Activated naive CD4-positive, alpha-beta T cell treated with anti-CD3 and anti-CD28 coated beads for 36 hours (primary cell): ENCODE measurements around the gene RNF14. TPM values are rescaled to one million over a fixed set of nuclear protein-coding genes. Genes with fewer than 3 reads are reported as not detected.

Source experiments
- CTCF ChIA-PET: fragments of 350-600 bp; sonication (Branson Sonifier 250); formaldehyde crosslinking; loops from one replicate; lab custom pipeline; 2021; ENCODE audit warnings: antibody characterized with exemption; lab: Charles Lee
- DNase-seq: peaks from one replicate; pipeline ENCODE4 v3.0.0-alpha.2; 2020
- H3K27ac Mint-ChIP-seq: one replicate; pipeline ENCODE4 v1.8.0; 2021; ENCODE audit warnings: mild to moderate bottlenecking, mixed read lengths
- H3K27me3 Mint-ChIP-seq: one replicate; pipeline ENCODE4 v1.8.0; 2021; ENCODE audit warnings: low read depth, mixed read lengths
- H3K36me3 Mint-ChIP-seq: one replicate; pipeline ENCODE4 v1.8.0; 2021; ENCODE audit warnings: low read depth, mixed read lengths
- H3K4me1 Mint-ChIP-seq: one replicate; pipeline ENCODE4 v1.8.0; 2021; ENCODE audit warnings: low read depth, mixed read lengths
- H3K4me3 Mint-ChIP-seq: one replicate; pipeline ENCODE4 v1.8.0; 2021; ENCODE audit warnings: mild to moderate bottlenecking, moderate library complexity, mixed read lengths
- H3K9me3 Mint-ChIP-seq: one replicate; pipeline ENCODE4 v1.8.0; 2021; ENCODE audit warnings: mixed read lengths
- intact Hi-C: fragments of 100-400 bp; cut with micrococcal nuclease; formaldehyde crosslinking; loops from one replicate; pipeline ENCODE4 v1.15.1; 2023
- total RNA-seq, 2 experiments: library from RNA; stranded (reverse); gene quantifications; one replicate each; pipeline ENCODE4 v1.2.3, GENCODE V29; 2021

The RNF14 gene
- total RNA-seq, 2 experiments from 2014 or later: 29.8 to 35.6 TPM

DNA sequence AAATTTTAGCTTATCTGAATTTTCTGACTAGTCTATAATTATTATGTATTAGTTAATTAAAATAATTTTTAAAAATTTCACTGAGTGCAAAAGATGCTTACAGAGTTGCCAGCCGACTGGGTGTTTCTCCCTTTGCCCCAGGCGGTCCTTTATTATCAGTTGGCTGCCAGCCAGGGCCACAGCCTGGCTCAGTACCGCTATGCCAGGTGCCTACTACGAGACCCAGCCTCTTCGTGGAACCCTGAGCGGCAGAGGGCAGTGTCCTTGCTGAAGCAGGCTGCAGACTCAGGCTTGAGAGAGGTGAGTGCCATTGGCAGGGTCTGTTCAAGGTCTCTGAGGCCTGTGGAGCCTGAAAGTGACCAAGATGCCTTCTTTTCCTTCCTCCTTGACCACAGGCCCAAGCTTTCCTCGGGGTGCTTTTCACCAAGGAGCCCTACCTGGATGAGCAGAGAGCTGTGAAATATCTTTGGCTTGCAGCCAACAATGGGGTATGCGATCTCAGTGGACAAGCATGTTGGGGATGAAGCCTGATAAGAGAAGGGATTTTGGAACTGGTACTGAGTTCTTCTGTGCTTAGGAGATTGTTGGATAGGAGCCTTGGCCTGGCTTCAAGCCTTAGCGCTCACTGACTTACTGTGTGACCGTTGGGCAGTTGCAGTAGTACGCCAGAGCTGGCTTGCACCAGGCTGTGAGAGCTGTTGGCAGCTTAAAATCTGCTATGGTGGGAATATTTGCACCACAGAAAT is 34.6 kb upstream of the RNF14 start:
- Mint-ChIP-seq H3K4me3 (no peak overlapping the region), H3K9me3 (no peaks in the 10 kb centered on the region), H3K36me3 (peaks cover 27% of the 10 kb centered on the region), H3K27ac (no peak overlapping the region), H3K4me1 (no peaks in the 10 kb centered on the region), H3K27me3 (no peaks in the 10 kb centered on the region)
- intact Hi-C loops: no loop called here
- DNase-seq: no peak
- CTCF ChIA-PET: interaction anchor here (0.7 to 1.2 kb wide), 3 partner anchors 12 to 242 kb away, joined by 3 read pairs; no protein-coding TSS in a partner anchor

DNA sequence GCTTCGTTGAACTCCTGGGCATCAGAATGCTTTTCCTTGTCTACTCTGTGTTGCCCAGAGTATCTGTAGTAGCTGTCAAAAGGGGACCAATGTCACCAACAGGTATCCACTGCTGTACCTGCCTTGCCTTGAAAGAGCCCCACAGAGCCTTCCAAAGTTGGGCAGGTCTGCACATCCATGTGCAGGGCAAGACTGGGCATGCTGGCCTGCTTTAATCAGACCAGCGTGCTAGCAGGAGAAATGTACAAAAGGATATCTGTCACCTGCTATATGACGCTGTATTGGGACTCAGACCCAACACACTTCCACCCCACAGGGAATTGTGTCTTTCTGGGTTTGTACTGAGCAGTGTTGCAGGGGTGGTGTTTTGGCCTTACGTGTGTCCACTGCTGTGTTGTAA is 33.4 kb upstream of the RNF14 start:
- Mint-ChIP-seq H3K27me3 (no peaks in the 10 kb centered on the region), H3K36me3 (peaks cover 21% of the 10 kb centered on the region), H3K4me3 (no peak overlapping the region), H3K4me1 (no peaks in the 10 kb centered on the region), H3K27ac (peak overlapping the region; percentile 7), H3K9me3 (no peaks in the 10 kb centered on the region)
- CTCF ChIA-PET: no interaction called here
- intact Hi-C loops: no loop called here
- DNase-seq: no peak

GRCh38 chr5:141940695-141941271 is 28.1 kb upstream of the RNF14 start:
- peak overlapping the region; percentile 62 for H3K27ac Mint-ChIP-seq
- DNase-seq: no peak
- H3K27me3 Mint-ChIP-seq: no peaks in the 10 kb centered on the region
- CTCF ChIA-PET: interaction anchor here (1.3 to 3.5 kb wide), 3 partner anchors 20 to 62 kb away, joined by 5 to 18 read pairs (median 6); partner anchors contain the start of genes PCDH1 and RNF14
- H3K4me3 Mint-ChIP-seq: no peak overlapping the region
- intact Hi-C loops: no loop called here
- no peaks in the 10 kb centered on the region for H3K9me3 Mint-ChIP-seq
- H3K4me1 Mint-ChIP-seq: no peaks in the 10 kb centered on the region
- peaks cover 7% of the 10 kb centered on the region for H3K36me3 Mint-ChIP-seq

GRCh38 chr5:141941307-141941706 is 27.6 kb upstream of the RNF14 start:
- intact Hi-C loops: no loop called here
- DNase-seq: no peak
- CTCF ChIA-PET: interaction anchor here (1.3 to 3.5 kb wide), 2 partner anchors 19 to 63 kb away, joined by 5 to 18 read pairs; partner anchors contain the start of gene PCDH1
- no peaks in the 10 kb centered on the region for H3K9me3 Mint-ChIP-seq
- H3K36me3 Mint-ChIP-seq: peaks cover 5% of the 10 kb centered on the region
- no peak overlapping the region for H3K27ac Mint-ChIP-seq
- H3K4me3 Mint-ChIP-seq: no peak overlapping the region
- H3K27me3 Mint-ChIP-seq: no peaks in the 10 kb centered on the region
- H3K4me1 Mint-ChIP-seq: no peaks in the 10 kb centered on the region

DNA sequence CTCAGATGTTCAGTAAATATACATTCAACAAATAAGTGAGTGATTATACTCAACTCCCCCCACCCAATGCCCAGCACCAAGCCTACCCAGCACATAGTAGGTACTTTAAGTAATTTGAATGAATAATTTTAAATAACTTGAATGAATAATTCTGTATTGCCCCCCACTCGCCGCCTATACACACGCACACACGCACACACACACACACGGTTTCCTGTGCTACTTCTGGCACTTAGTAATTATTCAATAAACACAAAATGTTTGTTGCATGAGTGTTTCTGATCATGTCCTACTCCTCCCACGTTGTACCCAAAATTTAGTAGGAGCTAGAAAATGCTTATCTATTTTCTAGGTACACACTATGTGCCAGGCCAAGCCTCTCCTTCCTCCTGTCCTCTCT is 27.1 kb upstream of the RNF14 start:
- intact Hi-C loops: no loop called here
- Mint-ChIP-seq H3K36me3 (peaks cover 5% of the 10 kb centered on the region), H3K4me1 (no peaks in the 10 kb centered on the region), H3K9me3 (no peaks in the 10 kb centered on the region), H3K27ac (no peak overlapping the region), H3K27me3 (no peaks in the 10 kb centered on the region), H3K4me3 (no peak overlapping the region)
- DNase-seq: no peak
- CTCF ChIA-PET: interaction anchor here (0.9 to 3.5 kb wide), 3 partner anchors 16 to 63 kb away, joined by 3 to 18 read pairs (median 5); partner anchors contain the start of genes PCDH1 and PCDH12

- Mint-ChIP-seq H3K27me3 (no peaks in the 10 kb centered on the region), H3K27ac (no peak overlapping the region), H3K4me3 (no peak overlapping the region), H3K36me3 (peaks cover 3% of the 10 kb centered on the region), H3K4me1 (no peaks in the 10 kb centered on the region), H3K9me3 (no peaks in the 10 kb centered on the region)
- intact Hi-C loops: no loop called here
- no peak for DNase-seq
- CTCF ChIA-PET: interaction anchor here (0.9 to 3.5 kb wide), 3 partner anchors 16 to 250 kb away, joined by 3 to 18 read pairs (median 5); partner anchors contain the start of gene PCDH12
Observed at GRCh38 chr5:141942185-141942857, 26.6 kb upstream of the RNF14 start.

GRCh38 chr5:141944076-141944475 is 24.8 kb upstream of the RNF14 start:
- Mint-ChIP-seq H3K27ac (no peak overlapping the region), H3K9me3 (no peaks in the 10 kb centered on the region), H3K36me3 (peaks cover 3% of the 10 kb centered on the region), H3K27me3 (no peaks in the 10 kb centered on the region), H3K4me1 (no peaks in the 10 kb centered on the region), H3K4me3 (no peak overlapping the region)
- CTCF ChIA-PET: interaction anchor here (0.8 to 2.8 kb wide), 5 partner anchors 10 to 65 kb away, joined by 3 to 18 read pairs (median 3); partner anchors contain the start of genes PCDH12 and RNF14
- no peak for DNase-seq
- intact Hi-C loops: no loop called here

- DNase-seq: no peak
- Mint-ChIP-seq H3K27me3 (no peaks in the 10 kb centered on the region), H3K9me3 (no peaks in the 10 kb centered on the region), H3K4me1 (no peaks in the 10 kb centered on the region), H3K27ac (no peak overlapping the region), H3K4me3 (no peak overlapping the region), H3K36me3 (peaks cover 3% of the 10 kb centered on the region)
- CTCF ChIA-PET: interaction anchor here (2.8 kb wide), 1 partner anchor 15 kb away, joined by 18 read pairs; no protein-coding TSS in a partner anchor
- intact Hi-C loops: no loop called here
Observed at GRCh38 chr5:141945511-141946051, 23.3 kb upstream of the RNF14 start.

DNA sequence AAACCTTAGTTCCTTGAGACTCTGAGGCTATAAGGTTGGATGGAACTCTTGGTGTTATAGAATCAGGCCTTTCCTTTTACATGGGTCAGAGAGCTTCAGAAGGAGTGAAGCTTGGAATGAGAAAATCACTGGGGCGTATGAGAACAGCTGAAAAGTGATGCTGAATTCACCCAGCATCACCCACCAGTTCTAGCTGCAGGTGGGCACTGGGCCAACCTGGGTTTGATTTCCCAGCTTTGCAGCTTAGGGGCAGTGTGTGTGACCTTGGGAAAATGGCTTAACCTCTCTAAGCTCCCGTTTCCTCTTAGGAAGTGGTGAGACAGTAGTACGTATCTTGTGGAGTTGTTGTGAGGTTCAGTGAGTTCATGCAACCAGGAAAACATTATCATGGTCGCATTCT is 21.6 kb upstream of the RNF14 start:
- CTCF ChIA-PET: interaction anchor here (2.4 kb wide), 1 partner anchor 13 kb away, joined by 17 read pairs; no protein-coding TSS in a partner anchor
- H3K4me1 Mint-ChIP-seq: peaks cover 7% of the 10 kb centered on the region
- H3K36me3 Mint-ChIP-seq: no peaks in the 10 kb centered on the region
- H3K27me3 Mint-ChIP-seq: no peaks in the 10 kb centered on the region
- no peak overlapping the region for H3K4me3 Mint-ChIP-seq
- no peak overlapping the region for H3K27ac Mint-ChIP-seq
- intact Hi-C loops: no loop called here
- no peak for DNase-seq
- H3K9me3 Mint-ChIP-seq: no peaks in the 10 kb centered on the region

- Mint-ChIP-seq H3K27me3 (no peaks in the 10 kb centered on the region), H3K27ac (no peak overlapping the region), H3K9me3 (no peaks in the 10 kb centered on the region), H3K36me3 (no peaks in the 10 kb centered on the region), H3K4me1 (peaks cover 7% of the 10 kb centered on the region), H3K4me3 (no peak overlapping the region)
- intact Hi-C loops: no loop called here
- DNase-seq: no peak
- CTCF ChIA-PET: interaction anchor here (1.4 to 2.4 kb wide), 2 partner anchors 12 to 257 kb away, joined by 4 to 17 read pairs; no protein-coding TSS in a partner anchor
Observed at GRCh38 chr5:141948812-141949211, 20.1 kb upstream of the RNF14 start.

GRCh38 chr5:141949511-141949910 is 19.4 kb upstream of the RNF14 start:
- no peaks in the 10 kb centered on the region for H3K9me3 Mint-ChIP-seq
- intact Hi-C loops: no loop called here
- peaks cover 7% of the 10 kb centered on the region for H3K4me1 Mint-ChIP-seq
- no peak overlapping the region for H3K4me3 Mint-ChIP-seq
- DNase-seq: no peak
- CTCF ChIA-PET: interaction anchor here (0.7 kb wide), 1 partner anchor 11 kb away, joined by 5 read pairs; no protein-coding TSS in a partner anchor
- no peaks in the 10 kb centered on the region for H3K36me3 Mint-ChIP-seq
- no peak overlapping the region for H3K27ac Mint-ChIP-seq
- H3K27me3 Mint-ChIP-seq: no peaks in the 10 kb centered on the region
